Ishikawa (cell line): ENCODE results near the gene ASB2.

Source experiments
- CEBPB ChIP-seq: IDR thresholded peaks from 2 replicates; pipeline ENCODE4 v1.6.1; 2012
- CREB1 ChIP-seq: IDR thresholded peaks from 2 replicates; pipeline ENCODE4 v1.6.1; 2012; ENCODE audit warnings: low read depth
- EGR1 ChIP-seq: IDR thresholded peaks from 2 replicates; pipeline ENCODE4 v1.6.1; 2012
- EP300 ChIP-seq: IDR thresholded peaks from 2 replicates; pipeline ENCODE4 v1.6.1; 2012; ENCODE audit warnings: borderline replicate concordance
- FOXM1 ChIP-seq: IDR thresholded peaks from 2 replicates; pipeline ENCODE4 v1.6.1; 2012; ENCODE audit warnings: low read depth, borderline replicate concordance
- NFIC ChIP-seq: IDR thresholded peaks from 2 replicates; pipeline ENCODE4 v1.6.1; 2012
- RAD21 ChIP-seq: IDR thresholded peaks from 2 replicates; pipeline ENCODE4 v1.6.1; 2012; ENCODE audit warnings: low read depth
- TAF1 ChIP-seq: IDR thresholded peaks from 2 replicates; pipeline ENCODE4 v1.6.1; 2012; ENCODE audit warnings: low read depth, mild to moderate bottlenecking
- TCF12 ChIP-seq: IDR thresholded peaks from 2 replicates; pipeline ENCODE4 v1.6.1; 2012; ENCODE audit warnings: low read depth
- TEAD4 ChIP-seq: IDR thresholded peaks from 2 replicates; pipeline ENCODE4 v1.6.1; 2012
- YY1 ChIP-seq: IDR thresholded peaks from 2 replicates; pipeline ENCODE4 v1.6.1; 2012; ENCODE audit warnings: low read depth
- ZBTB7A ChIP-seq: IDR thresholded peaks from 2 replicates; pipeline ENCODE4 v1.6.1; 2012; ENCODE audit warnings: low read depth
- TF ChIP-seq, protein P1 (sequence below): IDR thresholded peaks from 2 replicates; pipeline ENCODE4 v1.6.1; 2012
- TF ChIP-seq, protein P2 (sequence below): IDR thresholded peaks from 2 replicates; pipeline ENCODE4 v1.6.1; 2012; ENCODE audit warnings: low read depth, mild to moderate bottlenecking
- TF ChIP-seq, protein P3 (sequence below): IDR thresholded peaks from 2 replicates; pipeline ENCODE4 v1.6.1; 2012

The ASB2 gene

DNA sequence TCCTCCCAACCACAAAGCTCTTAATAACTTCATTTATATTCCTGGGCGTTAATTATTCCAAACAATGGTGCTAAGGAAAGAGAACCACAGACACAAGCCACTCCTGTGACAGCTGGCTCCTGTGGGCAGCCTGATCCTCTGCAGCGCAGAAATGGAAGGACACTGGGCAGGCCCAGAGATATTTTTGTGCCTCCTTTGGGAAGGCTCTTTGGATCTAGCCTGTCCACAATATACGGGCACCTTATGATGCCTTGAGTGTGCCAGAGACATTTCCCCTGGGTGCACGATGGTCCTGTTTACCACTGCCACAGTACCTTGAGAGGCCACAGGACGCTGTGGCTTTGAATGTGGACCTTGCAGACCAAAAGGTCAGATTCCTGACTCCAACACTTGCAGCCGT is 2.1 kb downstream of the ASB2 start:
- TF ChIP-seq, protein P1, sequence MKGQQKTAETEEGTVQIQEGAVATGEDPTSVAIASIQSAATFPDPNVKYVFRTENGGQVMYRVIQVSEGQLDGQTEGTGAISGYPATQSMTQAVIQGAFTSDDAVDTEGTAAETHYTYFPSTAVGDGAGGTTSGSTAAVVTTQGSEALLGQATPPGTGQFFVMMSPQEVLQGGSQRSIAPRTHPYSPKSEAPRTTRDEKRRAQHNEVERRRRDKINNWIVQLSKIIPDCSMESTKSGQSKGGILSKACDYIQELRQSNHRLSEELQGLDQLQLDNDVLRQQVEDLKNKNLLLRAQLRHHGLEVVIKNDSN, result no peak
- TF ChIP-seq NFIC (no peak), TEAD4 (no peak), CREB1 (no peak), YY1 (no peak), EGR1 (no peak), EP300 (no peak), FOXM1 (no peak), RAD21 (no peak), ZBTB7A (no peak), TCF12 (no peak), TAF1 (no peak), CEBPB (no peak)
- TF ChIP-seq, protein P2, sequence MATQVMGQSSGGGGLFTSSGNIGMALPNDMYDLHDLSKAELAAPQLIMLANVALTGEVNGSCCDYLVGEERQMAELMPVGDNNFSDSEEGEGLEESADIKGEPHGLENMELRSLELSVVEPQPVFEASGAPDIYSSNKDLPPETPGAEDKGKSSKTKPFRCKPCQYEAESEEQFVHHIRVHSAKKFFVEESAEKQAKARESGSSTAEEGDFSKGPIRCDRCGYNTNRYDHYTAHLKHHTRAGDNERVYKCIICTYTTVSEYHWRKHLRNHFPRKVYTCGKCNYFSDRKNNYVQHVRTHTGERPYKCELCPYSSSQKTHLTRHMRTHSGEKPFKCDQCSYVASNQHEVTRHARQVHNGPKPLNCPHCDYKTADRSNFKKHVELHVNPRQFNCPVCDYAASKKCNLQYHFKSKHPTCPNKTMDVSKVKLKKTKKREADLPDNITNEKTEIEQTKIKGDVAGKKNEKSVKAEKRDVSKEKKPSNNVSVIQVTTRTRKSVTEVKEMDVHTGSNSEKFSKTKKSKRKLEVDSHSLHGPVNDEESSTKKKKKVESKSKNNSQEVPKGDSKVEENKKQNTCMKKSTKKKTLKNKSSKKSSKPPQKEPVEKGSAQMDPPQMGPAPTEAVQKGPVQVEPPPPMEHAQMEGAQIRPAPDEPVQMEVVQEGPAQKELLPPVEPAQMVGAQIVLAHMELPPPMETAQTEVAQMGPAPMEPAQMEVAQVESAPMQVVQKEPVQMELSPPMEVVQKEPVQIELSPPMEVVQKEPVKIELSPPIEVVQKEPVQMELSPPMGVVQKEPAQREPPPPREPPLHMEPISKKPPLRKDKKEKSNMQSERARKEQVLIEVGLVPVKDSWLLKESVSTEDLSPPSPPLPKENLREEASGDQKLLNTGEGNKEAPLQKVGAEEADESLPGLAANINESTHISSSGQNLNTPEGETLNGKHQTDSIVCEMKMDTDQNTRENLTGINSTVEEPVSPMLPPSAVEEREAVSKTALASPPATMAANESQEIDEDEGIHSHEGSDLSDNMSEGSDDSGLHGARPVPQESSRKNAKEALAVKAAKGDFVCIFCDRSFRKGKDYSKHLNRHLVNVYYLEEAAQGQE, result no peak
- TF ChIP-seq, protein P3, sequence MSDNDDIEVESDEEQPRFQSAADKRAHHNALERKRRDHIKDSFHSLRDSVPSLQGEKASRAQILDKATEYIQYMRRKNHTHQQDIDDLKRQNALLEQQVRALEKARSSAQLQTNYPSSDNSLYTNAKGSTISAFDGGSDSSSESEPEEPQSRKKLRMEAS, result no peak

DNA sequence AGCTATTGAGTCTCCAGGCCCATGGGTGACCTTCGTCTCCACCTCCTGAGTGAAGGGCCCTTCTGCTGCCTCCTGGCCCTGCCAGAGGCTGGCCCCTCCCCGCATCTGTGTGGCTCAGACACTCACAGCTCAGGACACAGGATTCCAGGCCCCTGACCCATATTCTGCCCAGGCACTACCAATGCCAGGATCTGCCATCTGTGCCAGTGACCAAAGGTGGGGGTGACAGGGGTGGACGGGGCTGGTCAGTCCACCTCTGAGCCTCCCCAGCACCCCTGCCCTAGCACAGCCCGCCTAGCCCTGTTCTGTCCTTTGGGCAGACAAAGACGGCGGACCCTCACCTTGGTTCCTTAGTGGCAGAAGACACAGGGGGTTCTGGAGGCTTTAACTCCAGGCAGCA is 2.8 kb downstream of the ASB2 start:
- TF ChIP-seq EGR1 (no peak), YY1 (no peak), TEAD4 (no peak), FOXM1 (no peak), CEBPB (no peak), EP300 (no peak), NFIC (no peak), RAD21 (no peak), CREB1 (no peak)
- TF ChIP-seq, protein P3, result no peak
- TF ChIP-seq, protein P1, result no peak
- TF ChIP-seq, protein P2, result no peak

DNA sequence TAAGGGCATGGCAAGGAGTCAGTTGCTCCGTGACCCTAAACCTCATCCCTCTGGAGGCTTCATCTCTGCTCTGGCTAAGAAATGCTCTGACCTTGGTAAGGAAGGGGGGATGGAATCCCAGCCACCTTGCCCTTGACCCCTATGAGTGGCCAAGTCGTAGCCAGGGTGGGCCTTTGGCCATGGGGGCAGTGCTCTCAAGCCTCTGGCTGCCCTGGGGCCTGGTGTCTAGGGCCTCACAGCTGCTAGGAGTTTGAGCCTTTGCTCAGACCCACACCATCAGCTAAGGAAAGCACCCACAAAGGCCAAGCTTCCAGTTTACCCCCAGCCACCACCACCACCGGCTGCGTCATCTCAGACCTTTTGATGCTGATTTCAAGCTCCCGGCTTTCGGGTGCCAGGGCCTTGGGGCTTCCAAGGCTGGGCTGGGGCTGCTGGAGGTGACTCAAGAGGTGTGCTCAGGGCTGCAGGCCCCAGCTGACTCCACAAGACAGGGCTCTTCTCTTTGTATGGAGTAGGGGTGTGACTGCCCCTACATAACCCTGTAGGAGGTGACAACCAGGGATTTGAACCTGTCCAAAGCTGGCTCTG is 3.7 kb downstream of the ASB2 start:
- TF ChIP-seq RAD21 (no peak), EGR1 (no peak), FOXM1 (no peak), YY1 (no peak), CEBPB (no peak), CREB1 (no peak), ZBTB7A (no peak), TEAD4 (no peak), TCF12 (no peak), NFIC (no peak), TAF1 (no peak), EP300 (no peak)
- TF ChIP-seq, protein P1, result no peak
- TF ChIP-seq, protein P3, result no peak
- TF ChIP-seq, protein P2, result no peak

DNA sequence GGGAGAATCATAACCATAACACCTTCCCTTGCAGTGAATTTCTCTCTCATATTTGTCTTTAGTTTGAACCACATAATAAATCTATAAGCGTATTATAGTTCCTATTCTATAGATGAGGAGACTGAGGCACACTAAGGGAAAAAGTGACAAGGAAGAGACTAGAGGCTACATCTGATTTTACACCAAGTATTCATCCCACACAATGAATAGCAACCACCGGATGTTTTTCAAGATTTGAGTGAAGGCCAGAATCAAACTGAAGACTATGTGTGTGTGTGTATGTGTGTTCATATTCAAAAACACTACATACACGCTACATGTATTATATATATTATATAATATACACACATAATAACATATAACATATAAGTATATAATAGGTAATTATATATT is 4.7 kb downstream of the ASB2 start:
- TF ChIP-seq NFIC (no peak), RAD21 (no peak), EP300 (no peak)
- TF ChIP-seq, protein P3, result no peak
